Fibroblast of lung (primary cell): ENCODE measurements around the gene PRR5L. TPM values are rescaled to one million over a fixed set of nuclear protein-coding genes. Genes with fewer than 3 reads are reported as not detected.

Experiments used
- DNase-seq, 2 donors: peaks; one replicate each; pipeline versions ENCODE4 v3.0.0 to v3.0.0-alpha.2; 2010; ENCODE audit warnings: low read depth in 2 of 2
- H2AFZ ChIP-seq: 2 replicates; pipeline ENCODE4 v1.5.1; 2012; ENCODE audit warnings: low read length, control low read depth, inconsistent platforms
- H3K27ac ChIP-seq: 2 replicates; pipeline ENCODE4 v1.5.1; 2011; ENCODE audit warnings: low read length, control low read depth; ENCODE audit not compliant: insufficient read depth
- H3K27me3 ChIP-seq: 2 replicates; pipeline ENCODE4 v1.5.1; 2011; ENCODE audit warnings: mild to moderate bottlenecking, low read length; ENCODE audit not compliant: control insufficient read depth, insufficient read depth
- H3K36me3 ChIP-seq: 2 replicates; pipeline ENCODE4 v1.5.1; 2011; ENCODE audit warnings: low read length; ENCODE audit not compliant: control insufficient read depth, insufficient read depth
- H3K4me1 ChIP-seq: 2 replicates; pipeline ENCODE4 v1.5.1; 2011; ENCODE audit warnings: low read length; ENCODE audit not compliant: control insufficient read depth, insufficient read depth; ENCODE audit errors: extremely low read depth
- H3K4me2 ChIP-seq: 2 replicates; pipeline ENCODE4 v1.5.1; 2011; ENCODE audit warnings: low read length, control low read depth; ENCODE audit not compliant: insufficient read depth; ENCODE audit errors: extremely low read depth
- H3K4me3 ChIP-seq, 4 experiments: fragments of 200-600 bp in 1 of 4; sonication (generic) in 1 of 4; replicated peaks in 1 of 4; 2 replicates each; pipeline ENCODE4 v1.5.1; 2011 to 2016; ENCODE audit warnings: low read length in 4 of 4, low read depth in 3 of 4, mild to moderate bottlenecking in 3 of 4, control low read depth in 2 of 4, inconsistent platforms in 1 of 4, mixed read lengths in 1 of 4; ENCODE audit not compliant: insufficient read depth in 1 of 4; ENCODE audit errors: control extremely low read depth in 1 of 4
- H3K79me2 ChIP-seq: 2 replicates; pipeline ENCODE4 v1.5.1; 2012; ENCODE audit warnings: mild to moderate bottlenecking, low read length, inconsistent platforms; ENCODE audit not compliant: control insufficient read depth, insufficient read depth
- H3K9ac ChIP-seq: 2 replicates; pipeline ENCODE4 v1.5.1; 2011; ENCODE audit warnings: mild to moderate bottlenecking, low read length, control low read depth; ENCODE audit not compliant: insufficient read depth
- H3K9me3 ChIP-seq: 2 replicates; pipeline ENCODE4 v1.5.1; 2012; ENCODE audit warnings: low read depth, low read length; ENCODE audit not compliant: control insufficient read depth, insufficient read depth
- H4K20me1 ChIP-seq: 2 replicates; pipeline ENCODE4 v1.5.1; 2011; ENCODE audit warnings: low read length; ENCODE audit not compliant: control insufficient read depth, insufficient read depth; ENCODE audit errors: extremely low read depth
- EZH2 ChIP-seq: IDR thresholded peaks from 2 replicates; pipeline ENCODE4 v1.5.1; 2012; ENCODE audit warnings: low read length, control low read depth, mild to moderate bottlenecking; ENCODE audit errors: missing control alignments
- polyA plus RNA-seq, 2 donors: library from polyadenylated mRNA; depleted of rRNA in 1 of 2; stranded (reverse) in 1 of 2; unstranded in 1 of 2; fragments of >200 nt; gene quantifications; 2 replicates each; pipeline ENCODE4 v1.2.1, GENCODE V29; 2011 to 2012; ENCODE audit warnings: missing spikeins in 1 of 2
- total RNA-seq: library from RNA; depleted of rRNA; stranded (reverse); fragments of >200 nt; gene quantifications from 2 replicates; pipeline ENCODE4 v1.2.1, GENCODE V29; 2014
- TF ChIP-seq, protein P1 (sequence below), 2 donors: IDR thresholded peaks in 1 of 2; conservative IDR thresholded peaks in 1 of 2; 1 replicate in 1 of 2; 2 replicates in 1 of 2; pipeline ENCODE4 v1.5.1; 2011 to 2012; ENCODE audit warnings: low read length in 2 of 2, control low read depth in 1 of 2, inconsistent platforms in 1 of 2, low read depth in 1 of 2, mild to moderate bottlenecking in 1 of 2

PRR5L gene
- total and polyA plus RNA-seq, 2 donors (not counting 1 experiment from before 2014, with no cell fraction given), result 2.8 to 6.3 TPM

DNA sequence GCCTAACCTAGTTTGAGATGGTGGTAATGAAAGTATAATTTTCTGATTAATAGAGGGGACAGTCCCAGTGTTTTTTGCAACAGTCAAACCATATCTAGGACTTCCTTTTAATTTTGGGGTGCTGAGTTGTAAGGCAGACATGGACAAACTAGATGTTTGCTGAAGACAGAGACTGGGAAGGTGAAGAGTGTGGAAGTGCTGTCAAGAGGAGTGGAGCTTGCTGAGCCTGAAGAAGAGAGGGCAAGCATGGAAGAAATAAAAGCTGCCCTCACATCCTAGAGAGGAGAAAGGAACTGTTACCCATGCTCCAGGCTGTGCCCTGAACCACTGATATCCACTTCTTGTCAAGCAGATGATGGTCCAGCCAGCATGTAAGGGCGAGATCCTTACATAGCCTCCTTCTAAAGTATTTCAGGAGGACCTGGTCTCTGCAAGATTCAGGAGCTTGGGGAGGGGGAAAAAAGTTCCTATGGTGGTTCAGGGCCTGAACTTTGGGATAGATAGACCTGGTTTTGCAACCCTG is 51.4 kb downstream of the PRR5L start:
- TF ChIP-seq EZH2, result no peak
- TF ChIP-seq, protein P1, sequence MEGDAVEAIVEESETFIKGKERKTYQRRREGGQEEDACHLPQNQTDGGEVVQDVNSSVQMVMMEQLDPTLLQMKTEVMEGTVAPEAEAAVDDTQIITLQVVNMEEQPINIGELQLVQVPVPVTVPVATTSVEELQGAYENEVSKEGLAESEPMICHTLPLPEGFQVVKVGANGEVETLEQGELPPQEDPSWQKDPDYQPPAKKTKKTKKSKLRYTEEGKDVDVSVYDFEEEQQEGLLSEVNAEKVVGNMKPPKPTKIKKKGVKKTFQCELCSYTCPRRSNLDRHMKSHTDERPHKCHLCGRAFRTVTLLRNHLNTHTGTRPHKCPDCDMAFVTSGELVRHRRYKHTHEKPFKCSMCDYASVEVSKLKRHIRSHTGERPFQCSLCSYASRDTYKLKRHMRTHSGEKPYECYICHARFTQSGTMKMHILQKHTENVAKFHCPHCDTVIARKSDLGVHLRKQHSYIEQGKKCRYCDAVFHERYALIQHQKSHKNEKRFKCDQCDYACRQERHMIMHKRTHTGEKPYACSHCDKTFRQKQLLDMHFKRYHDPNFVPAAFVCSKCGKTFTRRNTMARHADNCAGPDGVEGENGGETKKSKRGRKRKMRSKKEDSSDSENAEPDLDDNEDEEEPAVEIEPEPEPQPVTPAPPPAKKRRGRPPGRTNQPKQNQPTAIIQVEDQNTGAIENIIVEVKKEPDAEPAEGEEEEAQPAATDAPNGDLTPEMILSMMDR (conservative IDR thresholded peaks at IDR 0.05 in 1 of 2, IDR thresholded peaks at IDR 0.05 in 1 of 2; ENCODE audit: low read depth in 1 of 2, low read length in 2 of 2), result no peak
- no peak overlapping the region for H3K9ac ChIP-seq
- H3K9me3 ChIP-seq, result no peaks in the 10 kb centered on the region
- H3K4me1 ChIP-seq, result no peaks in the 10 kb centered on the region
- no peaks in the 10 kb centered on the region for H4K20me1 ChIP-seq
- H3K27ac ChIP-seq, result no peak overlapping the region
- H3K4me2 ChIP-seq, result no peak overlapping the region
- no peak overlapping the region for H2AFZ ChIP-seq
- H3K4me3 ChIP-seq, result no peak overlapping the region
- H3K27me3 ChIP-seq, result peaks cover 3% of the 10 kb centered on the region
- H3K79me2 ChIP-seq, result no peaks in the 10 kb centered on the region
- no peaks in the 10 kb centered on the region for H3K36me3 ChIP-seq
- no peak for DNase-seq

GRCh38 chr11:36349351-36350136 is 53.5 kb downstream of the PRR5L start:
- DNase-seq, result no peak
- Histone ChIP-seq H3K9me3 (no peaks in the 10 kb centered on the region), H3K4me1 (no peaks in the 10 kb centered on the region), H3K79me2 (no peaks in the 10 kb centered on the region), H3K27ac (no peak overlapping the region), H3K27me3 (no peaks in the 10 kb centered on the region), H2AFZ (no peak overlapping the region), H4K20me1 (no peaks in the 10 kb centered on the region), H3K4me2 (no peak overlapping the region), H3K36me3 (no peaks in the 10 kb centered on the region), H3K4me3 (no peak overlapping the region), H3K9ac (no peak overlapping the region)
- TF ChIP-seq EZH2, result no peak
- TF ChIP-seq, protein P1 (conservative IDR thresholded peaks at IDR 0.05 in 1 of 2, IDR thresholded peaks at IDR 0.05 in 1 of 2; ENCODE audit: low read depth in 1 of 2, low read length in 2 of 2), result no peak

DNA sequence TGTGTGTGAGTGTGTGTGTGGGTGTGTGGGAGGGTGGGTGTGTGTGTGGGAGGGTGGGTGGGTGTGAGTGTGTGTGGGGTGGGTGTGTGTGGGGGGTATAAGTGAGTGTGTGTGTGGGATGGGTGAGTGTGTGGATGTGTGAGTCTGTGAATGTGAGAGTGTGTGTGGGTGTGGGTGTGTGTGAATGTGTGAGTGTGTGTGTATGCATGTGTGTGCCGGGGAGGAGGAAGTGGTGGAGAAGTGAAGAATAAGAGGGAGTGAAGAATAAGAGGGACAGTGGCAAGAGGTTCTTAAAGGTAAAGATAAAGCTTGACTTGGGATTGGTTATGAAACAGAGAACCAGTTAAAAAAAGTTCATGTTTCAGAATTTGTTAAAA is 54.0 kb downstream of the PRR5L start:
- H3K4me2 ChIP-seq, result no peak overlapping the region
- no peak overlapping the region for H3K4me3 ChIP-seq
- H3K9me3 ChIP-seq, result no peaks in the 10 kb centered on the region
- H3K9ac ChIP-seq, result no peak overlapping the region
- no peaks in the 10 kb centered on the region for H3K27me3 ChIP-seq
- no peak overlapping the region for H3K27ac ChIP-seq
- H4K20me1 ChIP-seq, result no peaks in the 10 kb centered on the region
- no peaks in the 10 kb centered on the region for H3K4me1 ChIP-seq
- DNase-seq, result no peak
- TF ChIP-seq, protein P1 (conservative IDR thresholded peaks at IDR 0.05 in 1 of 2, IDR thresholded peaks at IDR 0.05 in 1 of 2; ENCODE audit: low read depth in 1 of 2, low read length in 2 of 2), result no peak
- TF ChIP-seq EZH2, result no peak
- no peaks in the 10 kb centered on the region for H3K79me2 ChIP-seq
- no peak overlapping the region for H2AFZ ChIP-seq
- no peaks in the 10 kb centered on the region for H3K36me3 ChIP-seq
